LHCN-M2 (cell line): ENCODE measurements around the gene P2RX5. TPM values are rescaled to one million over a fixed set of nuclear protein-coding genes. Genes with fewer than 3 reads are reported as not detected.
A peak's percentile ranks its signal among the peaks of the same experiment; 100 is the strongest.

Experiments
- DNase-seq: peaks from one replicate; pipeline ENCODE4 v3.0.0-alpha.2; 2012; ENCODE audit warnings: low read depth
- total RNA-seq: library from RNA; depleted of rRNA; stranded (reverse); fragments of >200 nt; gene quantifications from 2 replicates; pipeline ENCODE4 v1.2.3, GENCODE V29; 2014

Gene P2RX5
- total RNA-seq, 1 experiment from 2014 or later = 28.6 TPM

GRCh38 chr17:3657874-3658783, 37.8 kb downstream of the P2RX5 start:
- DNase-seq = no peak

GRCh38 chr17:3657588-3657869, 38.4 kb downstream of the P2RX5 start:
- DNase-seq = no peak

GRCh38 chr17:3656755-3657587, 39.0 kb downstream of the P2RX5 start:
- no peak for DNase-seq

- DNase-seq = no peak
These were observed 39.6 kb downstream of the P2RX5 start for GRCh38 chr17:3656353-3656752.

- DNase-seq = no peak
These were observed 40.2 kb downstream of the P2RX5 start for GRCh38 chr17:3655766-3656165.

GRCh38 chr17:3647769-3648555, 48.0 kb downstream of the P2RX5 start:
- DNase-seq = peak; percentile 30

GRCh38 chr17:3647251-3647650, 48.7 kb downstream of the P2RX5 start:
- no peak for DNase-seq

GRCh38 chr17:3645310-3645709, 50.6 kb downstream of the P2RX5 start:
- DNase-seq = no peak

GRCh38 chr17:3643889-3644349, 52.0 kb downstream of the P2RX5 start:
- DNase-seq = no peak

GRCh38 chr17:3641717-3642486, 54.1 kb downstream of the P2RX5 start:
- no peak for DNase-seq

GRCh38 chr17:3641014-3641413, 54.9 kb downstream of the P2RX5 start:
- DNase-seq = no peak

- peak; percentile 69 for DNase-seq
These were observed 55.9 kb downstream of the P2RX5 start for GRCh38 chr17:3639981-3640596.

GRCh38 chr17:3636908-3637373, 59.0 kb downstream of the P2RX5 start:
- DNase-seq = no peak

- DNase-seq = peak; percentile 94
These were observed 59.6 kb downstream of the P2RX5 start, which contains the start of the genes CTNS and SHPK for GRCh38 chr17:3636154-3636907. CTNS (plus strand) TSS chr17:3636760; CDS start chr17:3640207, 3,447 bp downstream. SHPK (minus strand) TSS chr17:3636250; CDS start chr17:3636219, 31 bp downstream.

- no peak for DNase-seq
These were observed 60.3 kb downstream of the P2RX5 start for GRCh38 chr17:3635474-3636153.

GRCh38 chr17:3632287-3632686, 63.7 kb downstream of the P2RX5 start:
- DNase-seq = no peak

GRCh38 chr17:3630781-3631180, 65.2 kb downstream of the P2RX5 start:
- DNase-seq = no peak

GRCh38 chr17:3627769-3628167, 68.2 kb downstream of the P2RX5 start:
- no peak for DNase-seq
